ENCODE measurements around the gene RASGRF2. TPM values are rescaled to one million over a fixed set of nuclear protein-coding genes. Genes with fewer than 3 reads are reported as not detected.

The RASGRF2 gene
- total RNA-seq, 1 experiment from 2014 or later = 9.1 TPM

- Histone ChIP-seq H3K27me3 (replicated peaks; ENCODE audit: insufficient read depth, low read depth, low read length, poor library complexity) (no peaks in the 10 kb centered on the region), H3K4me1 (ENCODE audit: insufficient read depth, low read length, poor library complexity, severe bottlenecking) (no peaks in the 10 kb centered on the region), H3K27ac (ENCODE audit: low read depth, low read length, poor library complexity, severe bottlenecking) (no peak overlapping the region), H3K9me3 (ENCODE audit: low read depth, low read length, poor library complexity, severe bottlenecking) (no peaks in the 10 kb centered on the region), H3K4me3 (ENCODE audit: low read depth, low read length, poor library complexity, severe bottlenecking) (no peak overlapping the region), H3K36me3 (ENCODE audit: insufficient read depth, low read length, poor library complexity, severe bottlenecking) (no peaks in the 10 kb centered on the region)
- TF ChIP-seq EZH2 (IDR thresholded peaks at IDR 0.05; ENCODE audit: borderline replicate concordance, low read depth, low read length, poor library complexity, severe bottlenecking) = no peak
- DNase-seq (ENCODE audit: low spot score) = no peak
- intact Hi-C loops (cut with micrococcal nuclease; ENCODE audit: unreplicated experiment) = no loop called here
- BruUV-seq (replicated peaks) = no TSS peak
- CTCF ChIA-PET = no interaction called here
- POLR2A ChIA-PET (ENCODE audit: low non-redundant PET) = no interaction called here
These were observed 262.1 kb downstream of the RASGRF2 start for GRCh38 chr5:81222285-81222684.

GRCh38 chr5:81225463-81225862, 265.3 kb downstream of the RASGRF2 start:
- Histone ChIP-seq H3K9me3 (ENCODE audit: low read depth, low read length, poor library complexity, severe bottlenecking) (no peaks in the 10 kb centered on the region), H3K4me3 (ENCODE audit: low read depth, low read length, poor library complexity, severe bottlenecking) (no peak overlapping the region), H3K36me3 (ENCODE audit: insufficient read depth, low read length, poor library complexity, severe bottlenecking) (no peaks in the 10 kb centered on the region), H3K4me1 (ENCODE audit: insufficient read depth, low read length, poor library complexity, severe bottlenecking) (no peaks in the 10 kb centered on the region), H3K27me3 (replicated peaks; ENCODE audit: insufficient read depth, low read depth, low read length, poor library complexity) (no peaks in the 10 kb centered on the region), H3K27ac (ENCODE audit: low read depth, low read length, poor library complexity, severe bottlenecking) (no peak overlapping the region)
- DNase-seq (ENCODE audit: low spot score) = no peak
- BruUV-seq (replicated peaks) = no TSS peak
- intact Hi-C loops (cut with micrococcal nuclease; ENCODE audit: unreplicated experiment) = no loop called here
- ChIA-PET POLR2A (ENCODE audit: low non-redundant PET) (no interaction called here), CTCF (no interaction called here)
- TF ChIP-seq EZH2 (IDR thresholded peaks at IDR 0.05; ENCODE audit: borderline replicate concordance, low read depth, low read length, poor library complexity, severe bottlenecking) (no peak), CTCF (conservative IDR thresholded peaks at IDR 0.05; ENCODE audit: low read depth, low read length) (no peak)

GRCh38 chr5:81226286-81226685, 266.1 kb downstream of the RASGRF2 start:
- no TSS peak for BruUV-seq (replicated peaks)
- Histone ChIP-seq H3K4me3 (ENCODE audit: low read depth, low read length, poor library complexity, severe bottlenecking) (no peak overlapping the region), H3K36me3 (ENCODE audit: insufficient read depth, low read length, poor library complexity, severe bottlenecking) (no peaks in the 10 kb centered on the region), H3K27ac (ENCODE audit: low read depth, low read length, poor library complexity, severe bottlenecking) (no peak overlapping the region), H3K4me1 (ENCODE audit: insufficient read depth, low read length, poor library complexity, severe bottlenecking) (no peaks in the 10 kb centered on the region), H3K27me3 (replicated peaks; ENCODE audit: insufficient read depth, low read depth, low read length, poor library complexity) (no peaks in the 10 kb centered on the region), H3K9me3 (ENCODE audit: low read depth, low read length, poor library complexity, severe bottlenecking) (no peaks in the 10 kb centered on the region)
- no peak for DNase-seq (ENCODE audit: low spot score)
- no peak for TF ChIP-seq EZH2 (IDR thresholded peaks at IDR 0.05; ENCODE audit: borderline replicate concordance, low read depth, low read length, poor library complexity, severe bottlenecking)
- no peak for TF ChIP-seq CTCF (conservative IDR thresholded peaks at IDR 0.05; ENCODE audit: low read depth, low read length)
- POLR2A ChIA-PET (ENCODE audit: low non-redundant PET) = no interaction called here
- intact Hi-C loops (cut with micrococcal nuclease; ENCODE audit: unreplicated experiment) = no loop called here
- CTCF ChIA-PET = no interaction called here

- H3K4me3 ChIP-seq (ENCODE audit: low read depth, low read length, poor library complexity, severe bottlenecking) = no peak overlapping the region
- no peaks in the 10 kb centered on the region for H3K27me3 ChIP-seq (replicated peaks; ENCODE audit: insufficient read depth, low read depth, low read length, poor library complexity)
- POLR2A ChIA-PET (ENCODE audit: low non-redundant PET) = no interaction called here
- no peak for DNase-seq (ENCODE audit: low spot score)
- no peak overlapping the region for H3K27ac ChIP-seq (ENCODE audit: low read depth, low read length, poor library complexity, severe bottlenecking)
- no peak for TF ChIP-seq EZH2 (IDR thresholded peaks at IDR 0.05; ENCODE audit: borderline replicate concordance, low read depth, low read length, poor library complexity, severe bottlenecking)
- no peak for TF ChIP-seq CTCF (conservative IDR thresholded peaks at IDR 0.05; ENCODE audit: low read depth, low read length)
- no peaks in the 10 kb centered on the region for H3K36me3 ChIP-seq (ENCODE audit: insufficient read depth, low read length, poor library complexity, severe bottlenecking)
- H3K4me1 ChIP-seq (ENCODE audit: insufficient read depth, low read length, poor library complexity, severe bottlenecking) = no peaks in the 10 kb centered on the region
- CTCF ChIA-PET = no interaction called here
- intact Hi-C loops (cut with micrococcal nuclease; ENCODE audit: unreplicated experiment) = no loop called here
- no peaks in the 10 kb centered on the region for H3K9me3 ChIP-seq (ENCODE audit: low read depth, low read length, poor library complexity, severe bottlenecking)
- BruUV-seq (replicated peaks) = no TSS peak
These were observed 266.8 kb downstream of the RASGRF2 start for GRCh38 chr5:81226949-81227348.

Measured in A673 (cell line).